ENCODE results near the gene VPS26A.
A peak's percentile ranks its signal among the peaks of the same experiment; 100 is the strongest.

VPS26A gene

DNA sequence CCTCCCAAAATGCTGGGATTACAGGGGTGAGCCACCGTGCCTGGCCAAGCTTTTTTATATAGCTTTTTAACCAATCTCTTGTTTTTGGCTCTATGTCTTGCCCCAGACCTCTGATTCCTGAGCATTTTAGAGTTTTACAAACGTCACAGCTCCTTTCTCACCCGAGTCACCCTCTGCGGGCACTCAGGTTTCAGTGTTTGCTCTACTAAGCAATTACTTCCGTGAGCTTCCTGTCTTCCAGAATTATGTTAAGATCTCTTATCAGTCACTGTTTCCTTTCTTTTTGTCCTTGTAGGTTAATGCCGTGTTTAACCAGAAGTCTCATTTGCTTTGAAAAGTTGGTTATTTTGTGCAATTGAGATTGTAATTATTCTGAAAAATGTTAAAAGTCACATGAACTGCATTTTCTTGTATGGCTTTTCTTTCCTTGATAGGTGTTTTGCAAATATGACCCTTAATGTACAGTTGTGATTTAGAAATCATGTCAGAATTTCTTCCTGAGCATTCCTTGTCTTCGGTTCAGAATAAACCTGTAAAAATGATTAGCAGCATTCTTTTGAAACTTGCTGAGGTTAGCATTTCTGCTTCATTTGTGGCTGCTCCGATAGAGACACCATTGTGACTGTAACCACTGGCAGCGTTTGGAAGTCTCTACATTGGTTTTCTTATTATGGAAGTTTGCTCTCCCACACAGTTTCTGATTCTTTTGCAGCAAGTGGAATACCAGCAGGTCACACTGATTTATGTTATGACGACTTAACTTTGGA lies 91.6 kb downstream of the VPS26A start:
- H3K4me2 ChIP-seq (ENCODE audit: low read length): no peak overlapping the region
- H3K27ac ChIP-seq (ENCODE audit: low read depth, low read length): no peak overlapping the region
- no peak overlapping the region for H2BK5ac ChIP-seq (ENCODE audit: low read depth, low read length, poor library complexity)
- H3K18ac ChIP-seq (ENCODE audit: low read length): no peak overlapping the region
- H3K9ac ChIP-seq (ENCODE audit: low read length): no peak overlapping the region
- H2BK120ac ChIP-seq (ENCODE audit: insufficient read depth, low read length, poor library complexity): no peak overlapping the region
- H2AK5ac ChIP-seq (ENCODE audit: low read length): no peak overlapping the region
- no peaks in the 10 kb centered on the region for H3K79me2 ChIP-seq (ENCODE audit: control insufficient read depth, insufficient read depth, low read length, poor library complexity)
- no peak overlapping the region for H3K14ac ChIP-seq (ENCODE audit: low read length)
- no peak overlapping the region for H2AFZ ChIP-seq (ENCODE audit: insufficient read depth, low read length, poor library complexity)
- no peaks in the 10 kb centered on the region for H3K36me3 ChIP-seq (ENCODE audit: control insufficient read depth in 1 of 2, insufficient read depth in 2 of 2, low read length in 2 of 2)
- H4K8ac ChIP-seq (ENCODE audit: low read depth, low read length): no peak overlapping the region
- WGBS (ENCODE audit: extremely low coverage, insufficient coverage, insufficient read length): no CpG with 5 or more reads among the region's 10 CpGs
- H3K4me1 ChIP-seq (ENCODE audit: control insufficient read depth in 1 of 2, insufficient read depth in 2 of 2, low read length in 2 of 2): peaks cover 0 to 3% of the 10 kb centered on the region in 2 experiments
- H3K9me3 ChIP-seq (ENCODE audit: insufficient read depth, low read depth, low read length): no peaks in the 10 kb centered on the region
- H4K91ac ChIP-seq (ENCODE audit: low read depth, low read length): no peak overlapping the region
- H3K27me3 ChIP-seq (ENCODE audit: insufficient read depth, low read length): no peaks in the 10 kb centered on the region
- no peak overlapping the region for H3K23ac ChIP-seq (ENCODE audit: low read length)
- H3K4ac ChIP-seq (ENCODE audit: low read depth, low read length): no peak overlapping the region
- H4K12ac ChIP-seq (ENCODE audit: low read depth, low read length): no peak overlapping the region
- H3K79me1 ChIP-seq (ENCODE audit: low read length): no peaks in the 10 kb centered on the region
- DNase-seq: peak in 1 of 2 donors; percentile 13
- no peak overlapping the region for H2BK12ac ChIP-seq (ENCODE audit: low read length)
- H3K4me3 ChIP-seq (ENCODE audit: low read depth, low read length): no peak overlapping the region

DNA sequence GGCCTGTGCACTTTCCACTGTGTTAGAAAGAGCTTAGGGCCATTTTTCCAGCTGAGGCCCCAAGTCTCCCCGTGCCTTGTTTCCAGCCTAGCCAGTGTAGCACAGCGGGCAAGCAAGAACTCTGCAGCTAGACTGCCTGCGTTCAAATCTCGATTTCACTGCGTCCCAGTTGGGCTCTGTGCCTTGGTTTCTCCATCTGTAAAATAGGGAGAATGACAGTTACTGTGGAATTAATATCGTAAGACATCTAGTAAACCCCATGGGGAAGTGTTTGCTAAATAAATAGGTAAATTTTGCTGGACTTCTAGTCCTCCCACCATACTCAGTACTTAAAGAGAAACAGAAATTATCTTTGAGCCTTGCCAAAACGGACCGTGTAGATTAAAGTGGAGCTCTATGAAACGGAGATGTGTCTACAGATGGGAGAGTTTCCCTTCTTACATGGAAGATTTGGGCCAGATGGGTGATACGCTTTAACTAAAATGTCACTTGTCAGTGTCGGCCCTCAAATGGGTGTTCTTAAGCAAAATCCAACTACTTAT lies 92.7 kb downstream of the VPS26A start:
- Histone ChIP-seq H2AFZ (ENCODE audit: insufficient read depth, low read length, poor library complexity) (no peak overlapping the region), H3K27ac (ENCODE audit: low read depth, low read length) (no peak overlapping the region), H4K8ac (ENCODE audit: low read depth, low read length) (no peak overlapping the region), H3K23ac (ENCODE audit: low read length) (no peak overlapping the region), H3K4ac (ENCODE audit: low read depth, low read length) (no peak overlapping the region), H3K36me3 (ENCODE audit: control insufficient read depth in 1 of 2, insufficient read depth in 2 of 2, low read length in 2 of 2) (no peaks in the 10 kb centered on the region), H3K4me3 (ENCODE audit: low read depth, low read length) (no peak overlapping the region), H3K79me1 (ENCODE audit: low read length) (no peaks in the 10 kb centered on the region), H3K9me3 (ENCODE audit: insufficient read depth, low read depth, low read length) (no peaks in the 10 kb centered on the region), H3K4me1 (ENCODE audit: control insufficient read depth in 1 of 2, insufficient read depth in 2 of 2, low read length in 2 of 2) (no peaks in the 10 kb centered on the region), H2BK5ac (ENCODE audit: low read depth, low read length, poor library complexity) (no peak overlapping the region), H2AK5ac (ENCODE audit: low read length) (no peak overlapping the region), H2BK12ac (ENCODE audit: low read length) (no peak overlapping the region), H3K4me2 (ENCODE audit: low read length) (no peak overlapping the region), H4K12ac (ENCODE audit: low read depth, low read length) (no peak overlapping the region), H3K9ac (ENCODE audit: low read length) (no peak overlapping the region), H3K18ac (ENCODE audit: low read length) (no peak overlapping the region), H3K14ac (ENCODE audit: low read length) (no peak overlapping the region), H3K27me3 (ENCODE audit: insufficient read depth, low read length) (no peaks in the 10 kb centered on the region), H4K91ac (ENCODE audit: low read depth, low read length) (no peak overlapping the region), H2BK120ac (ENCODE audit: insufficient read depth, low read length, poor library complexity) (no peak overlapping the region), H3K79me2 (ENCODE audit: control insufficient read depth, insufficient read depth, low read length, poor library complexity) (no peaks in the 10 kb centered on the region)
- WGBS (ENCODE audit: extremely low coverage, insufficient coverage, insufficient read length): no CpG with 5 or more reads among the region's 11 CpGs
- no peak for DNase-seq

DNA sequence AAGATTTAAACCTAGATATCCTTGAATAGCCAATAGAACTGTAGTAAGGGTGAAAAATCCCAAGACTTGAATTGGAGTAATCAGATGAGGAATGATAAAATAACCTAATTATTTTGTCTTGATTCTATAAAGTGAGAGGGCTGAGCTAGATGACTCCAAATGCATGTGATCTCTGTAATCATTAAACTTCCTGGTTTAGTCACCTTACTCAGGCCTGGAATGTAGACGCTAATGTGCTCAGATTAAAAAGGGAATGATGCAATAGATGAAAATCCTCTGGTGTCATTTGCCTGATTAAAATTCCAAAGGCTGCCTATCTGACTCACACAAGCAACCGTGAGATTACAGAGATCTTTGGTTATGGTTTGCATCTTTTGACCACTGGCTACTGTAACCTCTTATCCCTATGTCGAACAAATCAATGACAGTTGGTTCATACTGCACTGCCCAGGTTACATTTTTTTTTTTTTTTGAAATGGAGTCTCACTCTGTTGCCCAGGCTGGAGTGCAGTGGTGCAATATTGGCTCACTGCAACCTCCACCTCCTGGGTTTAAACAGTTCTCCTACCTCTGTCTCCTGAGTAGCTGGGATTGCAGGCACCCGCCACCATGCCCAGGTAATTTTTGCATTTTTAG lies 93.3 kb downstream of the VPS26A start:
- H2AFZ ChIP-seq (ENCODE audit: insufficient read depth, low read length, poor library complexity): no peak overlapping the region
- H3K4ac ChIP-seq (ENCODE audit: low read depth, low read length): no peak overlapping the region
- H3K79me2 ChIP-seq (ENCODE audit: control insufficient read depth, insufficient read depth, low read length, poor library complexity): no peaks in the 10 kb centered on the region
- H4K91ac ChIP-seq (ENCODE audit: low read depth, low read length): no peak overlapping the region
- no peak overlapping the region for H2AK5ac ChIP-seq (ENCODE audit: low read length)
- H4K12ac ChIP-seq (ENCODE audit: low read depth, low read length): no peak overlapping the region
- no peak overlapping the region for H3K14ac ChIP-seq (ENCODE audit: low read length)
- no peak overlapping the region for H3K23ac ChIP-seq (ENCODE audit: low read length)
- H3K4me2 ChIP-seq (ENCODE audit: low read length): no peak overlapping the region
- peak; percentile 46 to 79 for DNase-seq
- H4K8ac ChIP-seq (ENCODE audit: low read depth, low read length): no peak overlapping the region
- no peaks in the 10 kb centered on the region for H3K36me3 ChIP-seq (ENCODE audit: control insufficient read depth in 1 of 2, insufficient read depth in 2 of 2, low read length in 2 of 2)
- no peak overlapping the region for H2BK120ac ChIP-seq (ENCODE audit: insufficient read depth, low read length, poor library complexity)
- H3K4me1 ChIP-seq (ENCODE audit: control insufficient read depth in 1 of 2, insufficient read depth in 2 of 2, low read length in 2 of 2): peaks cover 0 to 2% of the 10 kb centered on the region in 2 experiments
- no peak overlapping the region for H2BK12ac ChIP-seq (ENCODE audit: low read length)
- H3K4me3 ChIP-seq (ENCODE audit: low read depth, low read length): no peak overlapping the region
- no peak overlapping the region for H3K27ac ChIP-seq (ENCODE audit: low read depth, low read length)
- no peak overlapping the region for H3K9ac ChIP-seq (ENCODE audit: low read length)
- H3K9me3 ChIP-seq (ENCODE audit: insufficient read depth, low read depth, low read length): no peaks in the 10 kb centered on the region
- no peak overlapping the region for H2BK5ac ChIP-seq (ENCODE audit: low read depth, low read length, poor library complexity)
- H3K18ac ChIP-seq (ENCODE audit: low read length): no peak overlapping the region
- H3K79me1 ChIP-seq (ENCODE audit: low read length): no peaks in the 10 kb centered on the region
- WGBS (ENCODE audit: extremely low coverage, insufficient coverage, insufficient read length): no CpG with 5 or more reads among the region's 4 CpGs
- H3K27me3 ChIP-seq (ENCODE audit: insufficient read depth, low read length): no peaks in the 10 kb centered on the region

DNA sequence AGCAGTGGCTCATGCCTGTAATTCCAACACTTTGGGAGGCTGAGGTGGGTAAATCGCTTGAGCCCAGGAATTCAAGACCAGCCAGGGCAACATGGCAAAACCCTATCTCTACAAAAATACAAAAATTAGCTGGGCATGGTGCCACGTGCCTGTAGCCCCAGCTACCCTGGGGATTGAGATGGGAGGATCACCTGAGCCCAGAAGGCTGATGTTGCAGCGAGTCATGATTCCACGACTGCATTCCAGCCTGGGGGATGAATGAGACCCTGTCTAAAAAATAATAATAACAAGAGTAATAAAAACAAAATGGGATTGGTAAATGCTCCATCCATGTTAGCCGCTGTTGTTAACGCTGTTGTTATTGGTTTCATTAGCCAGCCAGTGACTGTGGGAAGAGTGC lies 94.9 kb downstream of the VPS26A start:
- no peak overlapping the region for H3K4ac ChIP-seq (ENCODE audit: low read depth, low read length)
- H3K27me3 ChIP-seq (ENCODE audit: insufficient read depth, low read length): no peaks in the 10 kb centered on the region
- H3K9ac ChIP-seq (ENCODE audit: low read length): no peak overlapping the region
- no peak overlapping the region for H4K12ac ChIP-seq (ENCODE audit: low read depth, low read length)
- no peaks in the 10 kb centered on the region for H3K9me3 ChIP-seq (ENCODE audit: insufficient read depth, low read depth, low read length)
- H2AFZ ChIP-seq (ENCODE audit: insufficient read depth, low read length, poor library complexity): no peak overlapping the region
- no CpG with 5 or more reads among the region's 6 CpGs for WGBS (ENCODE audit: extremely low coverage, insufficient coverage, insufficient read length)
- H3K4me1 ChIP-seq (ENCODE audit: control insufficient read depth in 1 of 2, insufficient read depth in 2 of 2, low read length in 2 of 2): peaks cover 4 to 8% of the 10 kb centered on the region in 2 experiments
- H2BK5ac ChIP-seq (ENCODE audit: low read depth, low read length, poor library complexity): no peak overlapping the region
- H3K14ac ChIP-seq (ENCODE audit: low read length): no peak overlapping the region
- no peaks in the 10 kb centered on the region for H3K36me3 ChIP-seq (ENCODE audit: control insufficient read depth in 1 of 2, insufficient read depth in 2 of 2, low read length in 2 of 2)
- no peak overlapping the region for H3K4me3 ChIP-seq (ENCODE audit: low read depth, low read length)
- H2AK5ac ChIP-seq (ENCODE audit: low read length): no peak overlapping the region
- no peak overlapping the region for H3K4me2 ChIP-seq (ENCODE audit: low read length)
- no peak overlapping the region for H2BK12ac ChIP-seq (ENCODE audit: low read length)
- no peak overlapping the region for H3K27ac ChIP-seq (ENCODE audit: low read depth, low read length)
- H4K91ac ChIP-seq (ENCODE audit: low read depth, low read length): no peak overlapping the region
- no peak overlapping the region for H2BK120ac ChIP-seq (ENCODE audit: insufficient read depth, low read length, poor library complexity)
- H3K79me2 ChIP-seq (ENCODE audit: control insufficient read depth, insufficient read depth, low read length, poor library complexity): no peaks in the 10 kb centered on the region
- no peak overlapping the region for H3K23ac ChIP-seq (ENCODE audit: low read length)
- no peak for DNase-seq
- H3K18ac ChIP-seq (ENCODE audit: low read length): no peak overlapping the region
- H3K79me1 ChIP-seq (ENCODE audit: low read length): no peaks in the 10 kb centered on the region
- no peak overlapping the region for H4K8ac ChIP-seq (ENCODE audit: low read depth, low read length)
